CD14-positive monocyte (primary cell): Measurements from ENCODE around the gene FABP7. TPM values are rescaled to one million over a fixed set of nuclear protein-coding genes. Genes with fewer than 3 reads are reported as not detected.

Experiments used
- DNase-seq, 3 donors: peaks; one replicate each; pipeline ENCODE4 v3.0.0-alpha.2; 2011 to 2022
- H2AFZ ChIP-seq: 2 replicates; pipeline ENCODE4 v1.6.0; 2012; ENCODE audit warnings: mild to moderate bottlenecking, low read depth, low read length, inconsistent platforms; ENCODE audit not compliant: insufficient read depth, poor library complexity, severe bottlenecking
- H3K27ac ChIP-seq, 2 donors: 1 replicate in 1 of 2; 2 replicates in 1 of 2; pipeline ENCODE4 v1.5.1; 2012 to 2013; ENCODE audit warnings: low read length in 2 of 2, control low read depth in 1 of 2, inconsistent platforms in 1 of 2, low read depth in 1 of 2, mild to moderate bottlenecking in 1 of 2
- H3K27me3 ChIP-seq, 2 donors: one replicate each; pipeline versions ENCODE4 v1.6.0 to v1.6.1; 2011 to 2013; ENCODE audit warnings: low read length in 2 of 2; ENCODE audit not compliant: control insufficient read depth in 2 of 2, insufficient read depth in 2 of 2
- H3K36me3 ChIP-seq, 2 donors: replicated peaks in 1 of 2; 1 replicate in 1 of 2; 2 replicates in 1 of 2; pipeline versions ENCODE4 v1.5.1 to v1.6.1; 2012 to 2013; ENCODE audit warnings: low read length in 2 of 2, control low read depth in 1 of 2, inconsistent platforms in 1 of 2, mild to moderate bottlenecking in 1 of 2; ENCODE audit not compliant: insufficient read depth in 2 of 2, control insufficient read depth in 1 of 2
- H3K4me1 ChIP-seq, 2 donors: 1 replicate in 1 of 2; 2 replicates in 1 of 2; pipeline versions ENCODE4 v1.5.1 to v1.6.1; 2012 to 2013; ENCODE audit warnings: low read length in 2 of 2, control low read depth in 1 of 2, inconsistent platforms in 1 of 2, mild to moderate bottlenecking in 1 of 2, moderate library complexity in 1 of 2; ENCODE audit not compliant: insufficient read depth in 2 of 2, control insufficient read depth in 1 of 2
- H3K4me2 ChIP-seq: replicated peaks from 2 replicates; pipeline ENCODE3; 2012; ENCODE audit warnings: low read length, moderate library complexity, mild to moderate bottlenecking; ENCODE audit not compliant: poor library complexity, severe bottlenecking; ENCODE audit errors: extremely low read depth
- H3K4me3 ChIP-seq, 3 experiments: fragments of 200-600 bp in 1 of 3; sonication (generic) in 1 of 3; replicated peaks in 1 of 3; 1 replicate in 2 of 3; 2 replicates in 1 of 3; pipeline ENCODE4 v1.5.1; 2011 to 2013; ENCODE audit warnings: low read length in 3 of 3, mild to moderate bottlenecking in 3 of 3, control low read depth in 2 of 3, low read depth in 2 of 3, inconsistent platforms in 1 of 3, moderate library complexity in 1 of 3
- H3K79me2 ChIP-seq: 2 replicates; pipeline ENCODE4 v1.6.0; 2012; ENCODE audit warnings: mild to moderate bottlenecking, control low read depth, inconsistent platforms, low read length, moderate library complexity; ENCODE audit not compliant: insufficient read depth
- H3K9ac ChIP-seq: 2 replicates; pipeline ENCODE4 v1.6.0; 2017; ENCODE audit warnings: low read length, mild to moderate bottlenecking; ENCODE audit not compliant: insufficient read depth, poor library complexity, severe bottlenecking
- H3K9me3 ChIP-seq, 2 donors: replicated peaks in 1 of 2; 1 replicate in 1 of 2; 2 replicates in 1 of 2; pipeline versions ENCODE4 v1.5.1 to v1.6.1; 2012 to 2013; ENCODE audit warnings: low read length in 2 of 2, control low read depth in 1 of 2; ENCODE audit not compliant: control insufficient read depth in 1 of 2, insufficient read depth in 1 of 2
- H4K20me1 ChIP-seq: 2 replicates; pipeline ENCODE4 v1.6.0; 2012; ENCODE audit warnings: mild to moderate bottlenecking, low read length, control low read depth, moderate library complexity; ENCODE audit not compliant: insufficient read depth
- H3K27ac Mint-ChIP-seq, 7 donors: one replicate each; pipeline ENCODE4 v1.8.0; 2020; ENCODE audit warnings: mild to moderate bottlenecking in 7 of 7, mixed read lengths in 7 of 7, moderate library complexity in 6 of 7, inconsistent platforms in 2 of 7
- H3K27me3 Mint-ChIP-seq, 3 donors: one replicate each; pipeline ENCODE4 v1.8.0; 2021 to 2022; ENCODE audit warnings: low read depth in 3 of 3, mild to moderate bottlenecking in 3 of 3, mixed read lengths in 3 of 3, moderate library complexity in 3 of 3, inconsistent platforms in 1 of 3
- H3K36me3 Mint-ChIP-seq, 2 donors: one replicate each; pipeline ENCODE4 v1.8.0; 2020; ENCODE audit warnings: mixed read lengths in 2 of 2, inconsistent platforms in 1 of 2, mild to moderate bottlenecking in 1 of 2
- H3K4me1 Mint-ChIP-seq: one replicate; pipeline ENCODE4 v1.8.0; 2020; ENCODE audit warnings: mild to moderate bottlenecking, mixed read lengths
- H3K4me3 Mint-ChIP-seq, 2 donors: one replicate each; pipeline ENCODE4 v1.8.0; 2020; ENCODE audit warnings: mild to moderate bottlenecking in 2 of 2, mixed read lengths in 2 of 2, moderate library complexity in 1 of 2
- H3K9me3 Mint-ChIP-seq, 7 donors: one replicate each; pipeline ENCODE4 v1.8.0; 2020 to 2022; ENCODE audit warnings: mixed read lengths in 7 of 7, mild to moderate bottlenecking in 6 of 7, moderate library complexity in 6 of 7, inconsistent platforms in 2 of 7
- WGBS: methylation state at CpG from one replicate; pipeline ENCODE4 v1.1.5; 2013; ENCODE audit warnings: missing lambda C conversion rate; ENCODE audit not compliant: insufficient coverage; 5-methylcytosine and 5-hydroxymethylcytosine counted together
- intact Hi-C, 2 donors: fragments of 100-400 bp; cut with micrococcal nuclease; formaldehyde crosslinking; loops; one replicate each; pipeline versions ENCODE4 v1.15.0 to v1.15.1; 2023
- polyA plus RNA-seq, 3 donors: library from polyadenylated mRNA; depleted of rRNA in 1 of 3; unstranded in 2 of 3; stranded (reverse) in 1 of 3; fragments of 300-500 nt in 2 of 3; fragments of >200 nt in 1 of 3; fragmentation: Illumina TruSeq in 2 of 3; gene quantifications; 1 replicate in 2 of 3; 2 replicates in 1 of 3; pipeline ENCODE4 v1.2.3, GENCODE V29; 2012 to 2021
- TF ChIP-seq, protein P1 (sequence below): fragments of 200-600 bp; IDR thresholded peaks from one replicate; pipeline ENCODE4 v1.8.0; 2022; ENCODE audit warnings: antibody characterized with exemption, mild to moderate bottlenecking

Gene FABP7
- polyA plus RNA-seq, 3 donors: not detected

DNA sequence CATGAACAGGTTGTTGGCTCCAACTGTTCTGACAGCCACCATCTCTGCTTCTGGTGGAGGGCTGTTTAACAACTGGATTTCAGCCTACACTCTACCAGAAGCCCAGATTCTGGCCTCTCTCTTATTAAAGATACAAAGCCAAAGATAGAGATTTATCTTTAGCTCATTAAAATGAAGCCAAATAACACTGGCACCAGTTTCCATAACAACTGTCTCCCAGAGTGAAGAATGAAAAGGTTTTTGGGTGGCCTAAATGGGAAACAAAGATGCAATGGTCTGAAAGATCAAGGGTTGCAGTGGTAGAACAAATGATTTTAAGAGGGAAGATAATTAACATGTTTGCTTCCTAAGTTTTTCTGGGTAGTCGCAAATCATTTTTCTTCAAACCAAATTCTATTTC is 6.4 kb downstream of the FABP7 start:
- H3K36me3 ChIP-seq: no peaks in the 10 kb centered on the region
- H3K36me3 Mint-ChIP-seq: peaks cover 0 to 14% of the 10 kb centered on the region in 2 donors
- peak overlapping the region in 1 of 2 donors; percentile 59 for H3K4me3 Mint-ChIP-seq
- no CpG with 5 or more reads among the region's 1 CpG for WGBS
- no peak overlapping the region for H3K4me3 ChIP-seq
- H3K9me3 Mint-ChIP-seq: peaks cover 0 to 3% (median 0%) of the 10 kb centered on the region in 7 donors
- peaks cover 23% of the 10 kb centered on the region for H3K4me1 Mint-ChIP-seq
- no peak overlapping the region for H3K9ac ChIP-seq
- DNase-seq: no peak
- peaks cover under 1% of the 10 kb centered on the region for H4K20me1 ChIP-seq
- no peak overlapping the region for H2AFZ ChIP-seq
- H3K9me3 ChIP-seq: no peaks in the 10 kb centered on the region
- TF ChIP-seq, protein P1, sequence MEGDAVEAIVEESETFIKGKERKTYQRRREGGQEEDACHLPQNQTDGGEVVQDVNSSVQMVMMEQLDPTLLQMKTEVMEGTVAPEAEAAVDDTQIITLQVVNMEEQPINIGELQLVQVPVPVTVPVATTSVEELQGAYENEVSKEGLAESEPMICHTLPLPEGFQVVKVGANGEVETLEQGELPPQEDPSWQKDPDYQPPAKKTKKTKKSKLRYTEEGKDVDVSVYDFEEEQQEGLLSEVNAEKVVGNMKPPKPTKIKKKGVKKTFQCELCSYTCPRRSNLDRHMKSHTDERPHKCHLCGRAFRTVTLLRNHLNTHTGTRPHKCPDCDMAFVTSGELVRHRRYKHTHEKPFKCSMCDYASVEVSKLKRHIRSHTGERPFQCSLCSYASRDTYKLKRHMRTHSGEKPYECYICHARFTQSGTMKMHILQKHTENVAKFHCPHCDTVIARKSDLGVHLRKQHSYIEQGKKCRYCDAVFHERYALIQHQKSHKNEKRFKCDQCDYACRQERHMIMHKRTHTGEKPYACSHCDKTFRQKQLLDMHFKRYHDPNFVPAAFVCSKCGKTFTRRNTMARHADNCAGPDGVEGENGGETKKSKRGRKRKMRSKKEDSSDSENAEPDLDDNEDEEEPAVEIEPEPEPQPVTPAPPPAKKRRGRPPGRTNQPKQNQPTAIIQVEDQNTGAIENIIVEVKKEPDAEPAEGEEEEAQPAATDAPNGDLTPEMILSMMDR: no peak
- no peak overlapping the region for H3K27ac ChIP-seq
- peaks cover 22% of the 10 kb centered on the region in 2 donors for H3K4me1 ChIP-seq
- no peak overlapping the region for H3K4me2 ChIP-seq
- H3K79me2 ChIP-seq: peaks cover 16% of the 10 kb centered on the region
- H3K27ac Mint-ChIP-seq: no peak overlapping the region
- intact Hi-C loops: loop anchor here in 1 of 2 donors (5.0 kb wide), 1 partner anchor 34 kb away; no protein-coding TSS in a partner anchor
- peaks cover 41% of the 10 kb centered on the region in 2 donors for H3K27me3 ChIP-seq
- peaks cover 46 to 57% (median 53%) of the 10 kb centered on the region in 3 donors for H3K27me3 Mint-ChIP-seq

DNA sequence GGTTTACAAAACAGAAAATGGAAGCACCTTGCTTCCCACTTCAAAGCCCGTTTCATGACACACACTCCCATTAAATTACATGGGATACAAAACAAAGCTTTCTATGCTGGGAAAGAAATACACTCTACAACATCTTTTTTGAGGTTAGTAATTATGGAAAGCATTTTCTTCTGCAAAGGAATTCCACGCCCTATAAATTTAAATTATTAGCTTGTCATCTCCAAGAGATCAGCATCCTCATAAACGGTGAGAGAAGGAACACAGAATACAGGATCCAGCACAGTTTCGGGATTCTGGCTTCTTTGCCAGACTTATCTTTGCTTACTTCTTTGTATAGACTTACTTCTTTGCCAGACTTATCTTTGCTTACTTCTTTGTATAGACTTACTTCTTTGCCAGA is 8.2 kb downstream of the FABP7 start:
- peaks cover 37 to 41% of the 10 kb centered on the region in 2 donors for H3K4me1 ChIP-seq
- no peak overlapping the region for H2AFZ ChIP-seq
- peaks cover 34% of the 10 kb centered on the region for H3K79me2 ChIP-seq
- Mint-ChIP-seq H3K27me3 (peaks cover 42 to 50% (median 50%) of the 10 kb centered on the region in 3 donors), H3K4me1 (peaks cover 38% of the 10 kb centered on the region), H3K9me3 (peaks cover 0 to 3% (median 0%) of the 10 kb centered on the region in 7 donors), H3K36me3 (peaks cover 2 to 20% of the 10 kb centered on the region in 2 donors), H3K4me3 (peak overlapping the region in 1 of 2 donors; percentile 97), H3K27ac (no peak overlapping the region)
- no peaks in the 10 kb centered on the region for H3K36me3 ChIP-seq
- H3K27ac ChIP-seq: no peak overlapping the region
- WGBS: 80% methylated on average over 2 of the region's 4 CpGs
- no peak overlapping the region for H3K4me2 ChIP-seq
- intact Hi-C loops: loop anchor here in 1 of 2 donors (5.0 kb wide), 1 partner anchor 35 kb away; no protein-coding TSS in a partner anchor
- H3K9me3 ChIP-seq: no peaks in the 10 kb centered on the region
- H4K20me1 ChIP-seq: peaks cover 10% of the 10 kb centered on the region
- peaks cover 38% of the 10 kb centered on the region in 2 donors for H3K27me3 ChIP-seq
- no peak for DNase-seq
- TF ChIP-seq, protein P1: no peak
- H3K9ac ChIP-seq: no peak overlapping the region
- H3K4me3 ChIP-seq: no peak overlapping the region
